Cerebellar cortex (tissue), 1 donor: ENCODE measurements around the gene LRRC2.
"Not testable (repeated sequence)": the region's sequence is repeated elsewhere in the genome, so short reads cannot be mapped to it uniquely, and the experiment has no call there.

ENCODE experiments used
- DNase-seq: peaks from one replicate; pipeline ENCODE4 v3.0.0-alpha.2; 2015; ENCODE audit warnings: low spot score

The LRRC2 gene

GRCh38 chr3:46557814-46558183 is 8.3 kb downstream of the LRRC2 start:
- no peak for DNase-seq

- no peak for DNase-seq
These were observed 12.9 kb downstream of the LRRC2 start for GRCh38 chr3:46553154-46553553.

DNA sequence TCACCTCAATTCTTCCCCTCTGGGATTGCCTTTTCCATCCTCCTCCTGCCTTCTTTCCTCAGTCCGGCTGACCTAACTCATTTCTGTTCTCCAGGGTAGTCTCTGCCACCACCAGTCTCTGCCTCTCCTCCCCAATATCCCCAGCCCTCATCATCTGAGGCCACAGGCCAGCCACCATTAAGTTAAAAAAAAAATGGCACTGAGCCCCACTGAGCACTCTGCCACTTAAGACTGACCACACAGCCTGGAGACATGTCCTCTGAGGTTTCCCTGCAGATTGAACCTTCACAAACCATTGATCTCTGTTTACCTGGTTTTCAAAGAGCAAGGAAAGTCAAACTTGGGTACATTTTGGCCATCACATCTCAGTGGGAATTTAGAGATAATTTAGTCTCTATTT is 13.6 kb downstream of the LRRC2 start:
- DNase-seq = no peak

GRCh38 chr3:46551615-46552014 is 14.5 kb downstream of the LRRC2 start:
- DNase-seq = no peak

DNA sequence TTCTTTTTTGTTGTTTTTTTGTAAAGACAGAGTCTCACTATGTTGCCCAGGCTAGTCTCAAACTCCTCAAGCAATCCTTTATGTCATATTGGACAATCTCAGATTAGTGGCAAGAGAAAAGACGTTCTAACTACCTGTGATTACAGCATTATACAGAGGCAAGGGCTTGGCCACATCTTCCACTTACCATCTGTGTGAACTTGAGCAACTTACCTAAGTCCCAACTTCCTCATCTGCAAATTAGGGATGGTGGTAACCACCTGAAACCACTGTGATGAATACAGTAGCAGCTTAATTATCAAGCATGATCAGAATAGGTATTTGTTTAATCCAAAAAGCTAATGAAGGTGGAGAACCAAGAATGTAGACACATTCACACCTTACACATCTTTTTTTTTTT is 16.1 kb downstream of the LRRC2 start:
- no peak for DNase-seq

DNA sequence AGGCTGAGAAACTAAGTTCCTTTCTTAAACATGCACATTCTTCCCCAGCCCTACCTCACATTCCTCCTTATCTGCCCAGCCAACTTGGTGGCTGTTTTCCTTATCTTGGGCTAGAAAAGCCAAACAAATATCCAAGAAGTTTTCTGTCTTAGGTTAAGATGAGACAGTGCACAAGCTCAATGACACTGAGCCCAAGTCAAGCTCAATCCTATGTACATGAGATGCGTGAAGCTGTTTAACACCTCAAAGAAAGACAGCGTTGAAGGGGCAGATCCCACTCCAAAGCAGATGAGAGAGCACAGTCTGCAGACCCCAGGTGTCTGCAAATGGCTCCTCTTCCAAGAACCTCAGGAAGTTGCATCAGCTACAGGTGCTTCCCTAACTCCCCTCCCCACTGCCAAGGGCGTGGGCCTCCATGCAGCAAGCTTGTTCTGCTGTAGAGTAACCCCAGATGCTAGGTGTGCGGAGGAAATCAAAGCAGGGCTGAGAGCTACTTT is 16.6 kb downstream of the LRRC2 start:
- no peak for DNase-seq

DNA sequence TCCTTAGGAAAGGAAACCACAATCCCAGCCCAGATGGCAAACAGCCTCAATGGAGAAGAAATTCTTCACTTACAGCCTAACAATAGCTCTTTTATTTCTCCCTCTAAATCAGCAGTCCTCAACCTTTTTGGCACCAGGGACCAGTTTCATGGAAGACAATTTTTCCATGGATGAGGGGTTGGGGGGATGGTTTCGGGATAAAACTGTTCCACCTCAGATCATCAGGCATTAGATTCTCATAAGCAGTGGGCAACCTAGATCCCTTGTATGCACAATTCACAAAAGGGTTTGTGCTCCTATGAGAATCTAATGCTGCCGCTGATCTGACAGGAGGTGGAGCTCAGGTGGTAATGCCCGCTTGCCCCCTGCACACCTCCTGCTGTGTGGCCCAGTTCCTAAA is 17.5 kb downstream of the LRRC2 start:
- DNase-seq = not testable (repeated sequence)

DNA sequence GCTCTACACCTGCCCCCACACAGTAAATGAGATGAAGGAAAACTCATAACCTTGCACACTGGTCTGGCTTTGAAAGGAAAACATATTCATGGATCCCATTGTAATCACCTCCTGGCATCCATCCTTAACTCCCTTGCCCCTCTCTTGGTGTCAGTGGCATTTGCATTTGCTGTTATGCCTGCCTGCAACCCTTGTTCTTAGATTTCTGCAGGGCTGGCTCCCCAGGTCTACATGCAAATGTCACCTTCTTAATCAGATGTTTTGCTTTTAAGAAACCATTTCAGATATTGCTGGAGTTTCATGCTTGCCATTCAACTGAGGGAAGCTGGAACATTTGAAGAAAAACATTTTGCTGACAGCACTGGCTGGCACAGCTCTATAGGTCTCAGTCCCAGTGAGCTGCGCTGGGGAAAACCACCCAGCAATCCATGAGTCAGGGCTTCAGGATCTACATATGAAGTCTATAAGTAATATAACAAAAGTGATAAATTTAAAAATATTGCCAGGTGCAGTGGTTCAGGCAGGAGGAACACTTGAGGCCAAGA is 19.1 kb downstream of the LRRC2 start:
- DNase-seq = no peak

- no peak for DNase-seq
These were observed 20.1 kb downstream of the LRRC2 start for GRCh38 chr3:46545818-46546630.

GRCh38 chr3:46544771-46545503 is 21.2 kb downstream of the LRRC2 start:
- no peak for DNase-seq

DNA sequence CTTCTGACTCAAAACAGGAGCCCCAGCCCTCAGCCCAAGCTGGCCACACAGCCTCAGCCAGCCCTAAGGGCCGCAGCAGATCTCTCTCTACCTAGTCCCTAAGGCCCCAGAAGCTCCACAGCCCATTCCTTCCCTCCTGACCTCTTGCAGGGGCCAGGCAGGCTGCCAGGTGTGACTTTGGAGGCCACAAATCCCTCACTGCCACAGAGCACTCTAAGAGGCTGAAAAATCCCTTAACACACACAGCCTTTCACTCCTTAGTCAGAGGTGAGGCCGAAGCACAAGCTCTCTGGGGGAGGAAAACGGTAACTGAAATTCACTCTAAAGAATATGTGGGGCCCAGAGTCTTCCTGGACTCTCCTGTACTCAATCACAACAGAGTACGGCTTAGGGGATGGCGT is 23.3 kb downstream of the LRRC2 start:
- no peak for DNase-seq

- DNase-seq = no peak
These were observed 23.8 kb downstream of the LRRC2 start for GRCh38 chr3:46542344-46542743.

GRCh38 chr3:46541835-46542234 is 24.3 kb downstream of the LRRC2 start:
- DNase-seq = no peak

DNA sequence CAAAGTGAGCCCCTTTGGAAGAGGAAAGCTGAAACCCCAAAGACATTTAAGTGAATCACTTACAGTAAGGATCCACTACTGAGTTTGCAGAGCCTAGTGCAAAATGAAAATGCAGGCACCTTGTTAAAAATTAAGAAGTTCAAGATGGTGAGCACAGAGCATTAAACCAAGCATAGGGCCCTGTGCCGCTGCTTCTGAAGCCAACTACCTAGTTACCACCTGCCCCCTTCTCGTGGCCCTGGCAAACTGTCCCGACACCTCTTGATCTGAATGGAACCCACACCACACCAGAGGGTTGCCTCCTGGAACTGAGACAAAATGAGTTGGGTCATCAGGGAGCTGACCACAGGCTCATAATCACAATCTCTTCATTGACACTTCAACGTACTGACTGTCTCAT is 25.6 kb downstream of the LRRC2 start:
- no peak for DNase-seq

DNA sequence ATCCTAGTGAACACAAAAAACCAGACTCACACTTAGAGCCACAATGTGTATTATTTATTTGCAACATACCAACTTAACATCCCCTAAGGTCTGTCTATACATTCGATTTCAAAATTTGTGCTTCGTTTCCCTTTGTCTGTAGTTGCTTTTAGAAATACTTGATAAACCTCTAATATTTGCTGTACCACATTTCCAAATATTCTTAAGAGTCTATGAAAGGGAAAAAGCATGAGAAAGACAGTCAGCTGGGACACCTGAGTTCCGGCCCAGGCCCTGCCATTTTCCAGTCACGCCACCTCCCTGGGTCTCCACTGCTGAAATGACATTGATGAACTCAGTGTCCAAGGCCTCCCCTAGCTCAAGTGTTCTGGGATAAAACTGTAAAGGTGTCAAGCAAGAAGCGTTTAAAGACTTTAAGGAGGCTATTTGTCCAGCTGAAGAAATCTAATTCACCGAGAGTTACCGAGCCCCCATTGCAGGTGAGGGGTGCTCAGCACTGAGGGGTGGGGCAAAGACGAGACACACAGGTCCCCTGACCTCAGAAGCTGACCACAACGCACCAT is 26.6 kb downstream of the LRRC2 start:
- no peak for DNase-seq

DNA sequence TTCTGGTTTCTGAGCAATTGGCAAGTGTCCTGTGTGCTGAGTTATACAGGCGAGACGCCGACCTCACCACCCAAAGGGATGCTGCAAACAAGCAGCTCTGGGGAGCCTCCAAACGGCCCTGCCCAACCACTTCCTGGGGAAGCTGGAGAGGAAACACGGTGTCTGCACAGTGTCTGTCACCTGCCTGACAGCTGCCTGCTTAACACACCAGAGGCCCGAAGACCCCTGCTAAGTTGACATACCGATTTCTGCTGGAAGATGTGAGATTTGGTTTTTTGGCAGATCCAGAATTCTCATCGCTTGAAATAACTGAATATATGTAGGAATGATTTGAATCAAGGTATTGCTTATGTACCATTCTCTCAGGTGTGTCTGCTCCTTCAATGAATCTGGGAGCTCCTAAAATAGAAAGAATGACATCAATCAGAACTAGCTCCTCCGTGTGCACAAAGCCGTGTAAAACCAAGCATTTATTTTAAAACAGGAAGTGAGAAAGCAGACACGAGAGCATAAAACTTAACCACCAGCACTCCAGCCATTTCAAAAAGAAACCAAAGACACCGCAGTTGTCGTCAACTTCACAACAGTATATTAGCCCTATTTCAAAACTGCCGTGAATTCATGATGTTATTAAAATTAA is 27.2 kb downstream of the LRRC2 start:
- DNase-seq = no peak

- not testable (repeated sequence) for DNase-seq
These were observed 27.7 kb downstream of the LRRC2 start for GRCh38 chr3:46538425-46538802.

DNA sequence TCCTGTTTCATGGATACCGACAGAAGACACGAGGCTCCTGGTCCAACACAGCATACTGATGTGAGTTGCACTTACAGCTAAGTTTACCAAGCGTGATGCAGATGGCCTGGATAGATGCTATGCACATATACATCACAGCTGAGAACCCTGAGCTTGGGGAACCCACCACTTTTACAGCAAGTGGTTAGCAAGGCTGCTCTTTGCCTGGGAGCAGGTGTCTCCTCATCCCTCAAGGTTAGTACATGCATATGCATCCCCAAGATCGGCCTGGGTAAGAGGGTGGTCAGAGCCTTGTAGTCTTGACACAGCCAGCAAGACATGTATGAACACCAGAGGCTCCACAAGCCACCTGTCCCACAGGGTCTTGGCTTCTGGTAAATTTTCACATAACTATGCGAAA is 28.3 kb downstream of the LRRC2 start:
- DNase-seq = no peak

GRCh38 chr3:46537316-46537715 is 28.8 kb downstream of the LRRC2 start:
- no peak for DNase-seq

DNA sequence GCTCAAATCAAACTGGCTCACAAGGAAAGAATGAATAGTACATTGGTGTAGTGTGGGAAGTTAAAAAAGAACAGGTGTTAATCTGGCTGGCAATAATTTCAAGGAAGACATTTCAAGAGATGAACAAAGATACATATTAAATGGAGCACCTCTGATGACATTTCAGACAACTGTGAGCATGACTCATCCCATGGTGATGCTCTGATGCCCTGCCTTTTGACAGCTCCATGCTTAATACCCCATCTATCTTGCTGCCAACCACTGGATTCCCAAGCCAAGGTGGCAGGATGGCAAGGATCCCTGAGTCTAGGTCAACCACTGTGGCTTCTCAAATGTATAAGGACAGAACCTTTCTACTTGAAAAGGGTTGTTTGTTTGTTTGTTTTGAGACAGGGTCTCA is 29.3 kb downstream of the LRRC2 start:
- no peak for DNase-seq

GRCh38 chr3:46535746-46536145 is 30.4 kb downstream of the LRRC2 start:
- DNase-seq = no peak

DNA sequence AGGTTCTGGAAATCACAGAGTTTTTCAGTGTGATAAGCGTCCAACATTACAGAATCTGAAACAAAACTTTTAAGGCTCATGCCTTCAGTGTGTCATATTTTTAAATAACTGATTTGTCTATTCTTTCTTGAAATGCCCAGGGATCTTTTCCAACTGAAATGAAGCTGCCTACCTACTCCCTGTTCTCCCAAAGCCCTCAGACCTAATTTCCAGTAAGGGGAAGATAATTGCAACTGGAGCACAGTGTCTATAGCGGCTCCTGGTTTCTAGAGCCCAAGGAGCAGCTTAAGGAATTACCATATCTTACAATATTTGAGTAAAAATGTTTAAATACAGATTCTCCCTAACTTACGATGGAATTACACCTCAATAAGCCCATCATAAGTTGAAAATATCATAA is 33.0 kb downstream of the LRRC2 start:
- DNase-seq = no peak
